Retinal pigment epithelial cell (primary cell): ENCODE data around the gene LTB.

Source experiments
- DNase-seq: peaks from one replicate; pipeline ENCODE4 v3.0.0-alpha.2; 2010; ENCODE audit warnings: low read depth
- H3K4me3 ChIP-seq: 2 replicates; pipeline ENCODE4 v1.5.1; 2011; ENCODE audit warnings: mild to moderate bottlenecking, low read length, control low read depth, moderate library complexity
- TF ChIP-seq, protein P1 (sequence below): conservative IDR thresholded peaks from 2 replicates; pipeline ENCODE4 v1.5.1; 2011; ENCODE audit warnings: low read depth, low read length, control low read depth, inconsistent platforms

LTB gene

GRCh38 chr6:31533455-31533841 lies 48.8 kb downstream of the LTB start:
- DNase-seq: no peak
- TF ChIP-seq, protein P1, sequence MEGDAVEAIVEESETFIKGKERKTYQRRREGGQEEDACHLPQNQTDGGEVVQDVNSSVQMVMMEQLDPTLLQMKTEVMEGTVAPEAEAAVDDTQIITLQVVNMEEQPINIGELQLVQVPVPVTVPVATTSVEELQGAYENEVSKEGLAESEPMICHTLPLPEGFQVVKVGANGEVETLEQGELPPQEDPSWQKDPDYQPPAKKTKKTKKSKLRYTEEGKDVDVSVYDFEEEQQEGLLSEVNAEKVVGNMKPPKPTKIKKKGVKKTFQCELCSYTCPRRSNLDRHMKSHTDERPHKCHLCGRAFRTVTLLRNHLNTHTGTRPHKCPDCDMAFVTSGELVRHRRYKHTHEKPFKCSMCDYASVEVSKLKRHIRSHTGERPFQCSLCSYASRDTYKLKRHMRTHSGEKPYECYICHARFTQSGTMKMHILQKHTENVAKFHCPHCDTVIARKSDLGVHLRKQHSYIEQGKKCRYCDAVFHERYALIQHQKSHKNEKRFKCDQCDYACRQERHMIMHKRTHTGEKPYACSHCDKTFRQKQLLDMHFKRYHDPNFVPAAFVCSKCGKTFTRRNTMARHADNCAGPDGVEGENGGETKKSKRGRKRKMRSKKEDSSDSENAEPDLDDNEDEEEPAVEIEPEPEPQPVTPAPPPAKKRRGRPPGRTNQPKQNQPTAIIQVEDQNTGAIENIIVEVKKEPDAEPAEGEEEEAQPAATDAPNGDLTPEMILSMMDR: no peak
- H3K4me3 ChIP-seq: no peak overlapping the region

DNA sequence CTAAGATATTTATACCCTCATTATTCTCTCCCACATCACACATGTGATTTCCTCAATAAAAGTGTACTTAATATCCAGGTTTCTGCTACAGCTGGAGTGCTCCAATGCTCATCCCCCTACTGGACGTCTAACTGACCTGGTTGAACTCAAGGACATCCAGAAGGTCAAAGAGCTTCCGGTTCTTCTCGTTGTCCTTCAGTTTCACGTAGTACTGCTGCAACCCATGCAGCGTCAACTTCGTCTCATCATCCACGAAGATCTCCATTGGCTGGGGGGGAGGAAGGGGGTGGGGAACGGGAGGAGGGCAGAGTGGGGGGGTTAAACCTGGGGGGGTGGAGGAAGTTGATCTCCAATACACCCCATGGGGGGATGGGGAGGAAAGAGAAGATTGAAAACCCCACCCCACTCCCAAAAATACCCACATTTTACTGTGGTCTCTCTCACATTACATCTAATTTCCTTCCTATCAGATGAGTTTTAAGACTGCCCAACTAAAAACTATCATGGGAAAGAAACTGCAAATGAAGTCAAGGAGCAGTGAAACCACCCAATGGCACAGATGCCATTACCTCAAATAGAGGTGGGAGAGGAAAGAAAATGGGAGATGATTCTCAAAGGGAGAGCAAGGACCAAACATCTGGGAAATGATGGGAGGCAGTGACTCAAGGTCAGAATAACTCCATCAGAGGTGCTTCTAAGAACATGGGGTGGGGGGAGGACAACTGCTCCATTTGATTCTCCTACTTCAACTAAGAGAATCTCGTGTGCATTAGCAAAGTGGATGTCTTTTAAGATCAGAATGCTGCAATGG lies 49.4 kb downstream of the LTB start:
- H3K4me3 ChIP-seq: no peak overlapping the region
- no peak for DNase-seq
- TF ChIP-seq, protein P1: no peak

- TF ChIP-seq, protein P1: no peak
- DNase-seq: no peak
- H3K4me3 ChIP-seq: no peak overlapping the region
Observed at GRCh38 chr6:31531771-31532643, 50.2 kb downstream of the LTB start.

GRCh38 chr6:31531162-31531561 lies 51.1 kb downstream of the LTB start:
- DNase-seq: no peak

DNA sequence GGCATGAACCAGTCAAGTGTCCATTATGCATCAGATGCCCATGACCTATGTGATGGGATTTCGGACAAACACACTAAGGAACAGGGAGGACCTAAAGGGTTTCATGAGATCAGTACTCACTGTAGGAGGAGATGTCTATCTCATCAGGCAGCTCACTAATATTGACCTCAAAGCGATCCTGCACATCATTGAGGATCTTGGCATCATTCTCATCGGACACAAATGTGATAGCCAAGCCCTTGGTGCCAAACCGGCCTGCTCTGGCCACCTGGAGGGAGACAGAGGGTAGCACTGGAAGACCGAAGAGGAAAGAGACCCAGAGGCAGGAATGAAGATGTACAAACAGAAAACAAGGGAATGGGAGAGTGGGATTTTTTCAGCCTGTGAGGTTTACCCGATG lies 51.6 kb downstream of the LTB start:
- TF ChIP-seq, protein P1: no peak
- DNase-seq: no peak
- H3K4me3 ChIP-seq: no peak overlapping the region

More at GRCh38 chr6:31531162-31531561, 51.1 kb downstream of the LTB start:
- H3K4me3 ChIP-seq: no peak overlapping the region
- TF ChIP-seq, protein P1: no peak
